Endodermal cell (in vitro differentiated cells): Measurements from ENCODE around the gene PRKAG2. TPM values are rescaled to one million over a fixed set of nuclear protein-coding genes. Genes with fewer than 3 reads are reported as not detected.

Experiments used
- DNase-seq: peaks from one replicate; pipeline ENCODE4 v3.0.0-alpha.2; 2017
- H3K27ac ChIP-seq: 2 replicates; pipeline ENCODE4 v1.5.1; 2013; ENCODE audit warnings: mild to moderate bottlenecking, low read depth, low read length, moderate library complexity
- H3K27me3 ChIP-seq: 2 replicates; pipeline ENCODE4 v1.6.1; 2013; ENCODE audit warnings: mild to moderate bottlenecking, low read length, moderate library complexity; ENCODE audit not compliant: insufficient read depth, control insufficient read depth, poor library complexity, severe bottlenecking
- H3K36me3 ChIP-seq: 2 replicates; pipeline ENCODE4 v1.7.0; 2013; ENCODE audit warnings: mild to moderate bottlenecking, low read length, moderate library complexity; ENCODE audit not compliant: control insufficient read depth, insufficient read depth
- H3K4me1 ChIP-seq: one replicate; pipeline ENCODE4 v1.7.0; 2013; ENCODE audit warnings: low read length; ENCODE audit not compliant: control insufficient read depth, insufficient read depth
- H3K4me3 ChIP-seq: 2 replicates; pipeline ENCODE4 v1.5.1; 2013; ENCODE audit warnings: mild to moderate bottlenecking, low read length, moderate library complexity
- H3K9ac ChIP-seq: 2 replicates; pipeline ENCODE4 v1.6.1; 2013; ENCODE audit warnings: mild to moderate bottlenecking, low read length, moderate library complexity; ENCODE audit not compliant: poor library complexity, severe bottlenecking; ENCODE audit errors: extremely low read depth
- H3K9me3 ChIP-seq: 2 replicates; pipeline ENCODE4 v1.6.1; 2013; ENCODE audit warnings: mild to moderate bottlenecking, low read length, moderate library complexity; ENCODE audit not compliant: control insufficient read depth
- H3K27ac Mint-ChIP-seq: 2 replicates; pipeline ENCODE4 v1.8.0; 2020; ENCODE audit warnings: mixed read lengths
- H3K27me3 Mint-ChIP-seq: 2 replicates; pipeline ENCODE4 v1.8.0; 2021; ENCODE audit warnings: mild to moderate bottlenecking, mixed read lengths; ENCODE audit not compliant: insufficient read depth
- H3K36me3 Mint-ChIP-seq: 2 replicates; pipeline ENCODE4 v1.8.0; 2020; ENCODE audit warnings: low read depth, mixed read lengths
- H3K4me1 Mint-ChIP-seq: 2 replicates; pipeline ENCODE4 v1.8.0; 2020; ENCODE audit warnings: mixed read lengths
- H3K4me3 Mint-ChIP-seq: 2 replicates; pipeline ENCODE4 v1.8.0; 2020; ENCODE audit warnings: mild to moderate bottlenecking, moderate library complexity, mixed read lengths
- H3K9me3 Mint-ChIP-seq: 2 replicates; pipeline ENCODE4 v1.8.0; 2020; ENCODE audit warnings: mild to moderate bottlenecking, mixed read lengths
- WGBS, 2 experiments: methylation state at CpG; one replicate each; pipeline versions ENCODE4 v1.1.5 to v1.1.7; 2013; ENCODE audit warnings: missing lambda C conversion rate in 2 of 2, mixed read lengths in 1 of 2; ENCODE audit not compliant: insufficient coverage in 1 of 2, insufficient read length in 1 of 2; 5-methylcytosine and 5-hydroxymethylcytosine counted together
- total RNA-seq, 2 donors: library from RNA; stranded (reverse); fragmentation: NEBNext Ultra II Directional in 1 of 2; extraction: Animal tissue kit (Norgen Biotek cat#: 25700) in 1 of 2; gene quantifications; 2 replicates in 1 of 2; 3 replicates in 1 of 2; pipeline ENCODE4 v1.2.1, GENCODE V29; 2021
- TF ChIP-seq, protein P1 (sequence below): fragments of 200-600 bp; sonication (generic); conservative IDR thresholded peaks from 2 replicates; pipeline ENCODE4 v1.5.0; 2021; ENCODE audit warnings: antibody characterized with exemption, mild to moderate bottlenecking

PRKAG2 gene
- total RNA-seq, 2 donors from 2014 or later = 17.2 to 20.7 TPM

DNA sequence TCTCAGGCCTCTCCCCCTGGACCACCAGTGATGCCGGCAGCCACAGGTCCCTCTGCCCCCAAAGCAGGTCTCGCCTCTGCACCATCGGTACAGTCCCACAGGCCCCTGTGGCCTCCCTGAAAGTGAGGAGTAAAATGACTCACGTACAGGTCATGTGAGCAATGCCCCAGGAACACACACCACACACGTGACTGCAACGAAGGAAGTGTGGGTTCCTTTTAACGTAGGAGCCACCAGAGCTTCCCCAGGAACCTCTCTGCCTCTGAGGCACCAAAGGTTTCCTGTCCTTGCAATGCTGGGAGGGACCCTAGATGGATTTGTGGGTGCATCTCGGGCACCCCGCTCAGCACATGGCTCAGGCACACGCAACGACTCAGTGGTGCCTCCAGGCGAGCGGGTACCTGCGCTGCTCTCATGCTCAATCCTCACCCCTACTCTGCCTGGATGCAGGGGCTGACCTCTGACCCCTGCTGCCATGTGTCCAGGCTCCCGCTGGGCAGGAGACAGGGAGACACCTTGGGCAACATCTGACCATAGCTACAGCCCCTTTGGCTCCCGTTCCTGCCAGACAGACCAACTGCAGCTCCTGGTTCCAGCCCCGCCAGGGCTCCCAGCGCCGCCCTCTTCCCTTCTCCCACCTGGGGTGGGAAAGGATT is 120.7 kb downstream of the PRKAG2 start:
- H3K4me1 ChIP-seq = no peaks in the 10 kb centered on the region
- Mint-ChIP-seq H3K4me3 (no peak overlapping the region), H3K4me1 (peaks cover 13% of the 10 kb centered on the region), H3K9me3 (no peaks in the 10 kb centered on the region), H3K36me3 (no peaks in the 10 kb centered on the region), H3K27me3 (peaks cover under 1% of the 10 kb centered on the region), H3K27ac (no peak overlapping the region)
- no peak overlapping the region for H3K27ac ChIP-seq
- TF ChIP-seq, protein P1, sequence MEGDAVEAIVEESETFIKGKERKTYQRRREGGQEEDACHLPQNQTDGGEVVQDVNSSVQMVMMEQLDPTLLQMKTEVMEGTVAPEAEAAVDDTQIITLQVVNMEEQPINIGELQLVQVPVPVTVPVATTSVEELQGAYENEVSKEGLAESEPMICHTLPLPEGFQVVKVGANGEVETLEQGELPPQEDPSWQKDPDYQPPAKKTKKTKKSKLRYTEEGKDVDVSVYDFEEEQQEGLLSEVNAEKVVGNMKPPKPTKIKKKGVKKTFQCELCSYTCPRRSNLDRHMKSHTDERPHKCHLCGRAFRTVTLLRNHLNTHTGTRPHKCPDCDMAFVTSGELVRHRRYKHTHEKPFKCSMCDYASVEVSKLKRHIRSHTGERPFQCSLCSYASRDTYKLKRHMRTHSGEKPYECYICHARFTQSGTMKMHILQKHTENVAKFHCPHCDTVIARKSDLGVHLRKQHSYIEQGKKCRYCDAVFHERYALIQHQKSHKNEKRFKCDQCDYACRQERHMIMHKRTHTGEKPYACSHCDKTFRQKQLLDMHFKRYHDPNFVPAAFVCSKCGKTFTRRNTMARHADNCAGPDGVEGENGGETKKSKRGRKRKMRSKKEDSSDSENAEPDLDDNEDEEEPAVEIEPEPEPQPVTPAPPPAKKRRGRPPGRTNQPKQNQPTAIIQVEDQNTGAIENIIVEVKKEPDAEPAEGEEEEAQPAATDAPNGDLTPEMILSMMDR = no peak
- no peak overlapping the region for H3K4me3 ChIP-seq
- no peaks in the 10 kb centered on the region for H3K9me3 ChIP-seq
- WGBS, 2 experiments = 90 to 93% methylated on average over 5 to 19 of the region's 19 CpGs
- no peaks in the 10 kb centered on the region for H3K27me3 ChIP-seq
- no peak overlapping the region for H3K9ac ChIP-seq
- no peak for DNase-seq
- H3K36me3 ChIP-seq = no peaks in the 10 kb centered on the region

DNA sequence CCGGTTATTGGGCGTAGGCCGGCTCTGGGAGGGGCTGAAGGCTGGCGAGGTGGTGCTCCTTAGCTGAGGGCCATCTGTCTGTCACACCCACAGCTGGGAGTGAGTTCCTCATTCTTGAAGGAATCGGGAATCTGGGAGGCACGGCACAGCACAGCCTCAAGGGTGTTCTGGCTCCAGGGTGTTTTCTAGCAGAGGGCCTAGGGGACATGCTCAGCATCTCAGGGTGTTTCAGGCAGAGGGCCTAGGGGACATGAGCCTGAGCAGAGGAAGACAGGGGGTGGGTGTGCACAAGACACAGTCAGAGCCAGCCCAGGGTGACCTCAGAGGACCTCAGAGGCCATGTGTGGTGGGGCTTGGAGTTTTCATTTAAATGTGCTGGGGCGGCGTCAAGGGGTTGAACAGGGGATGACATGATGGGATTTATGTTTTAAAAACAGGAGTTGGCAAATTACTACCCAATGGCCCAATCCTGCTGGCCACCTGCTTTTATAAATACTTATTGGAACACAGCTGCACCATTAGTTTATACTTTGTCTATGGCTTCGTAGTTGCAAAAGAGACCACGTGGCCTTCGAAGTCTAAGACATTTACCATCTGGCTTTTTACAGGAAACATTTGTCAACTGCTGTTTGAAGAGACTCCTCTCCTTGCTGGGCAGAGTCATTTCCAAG is 121.6 kb downstream of the PRKAG2 start:
- 91 to 94% methylated on average over 9 to 11 of the region's 11 CpGs for WGBS, 2 experiments
- no peak overlapping the region for H3K9ac ChIP-seq

DNA sequence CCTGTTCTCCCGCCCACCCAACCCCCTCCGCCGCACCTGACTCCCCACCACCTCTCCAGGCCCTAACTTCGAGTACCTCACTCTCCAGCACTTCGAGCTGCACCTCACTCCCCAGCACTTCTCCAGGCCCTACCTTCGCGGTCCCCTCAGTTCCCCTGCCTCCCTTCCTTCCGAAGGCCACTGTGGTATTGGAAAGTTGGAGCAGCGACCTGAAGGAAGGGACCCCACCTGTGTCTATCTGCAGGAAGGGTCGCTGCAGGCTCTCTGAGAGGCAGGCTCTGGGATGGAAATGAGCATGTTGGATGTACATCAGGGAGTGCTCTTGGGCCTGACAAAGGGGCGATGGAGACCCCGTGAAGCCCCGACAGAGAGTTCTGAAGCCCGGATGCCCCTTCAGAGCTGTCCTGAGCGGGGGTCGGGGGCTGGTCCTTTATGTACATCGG is 122.2 kb downstream of the PRKAG2 start:
- no peaks in the 10 kb centered on the region for H3K9me3 ChIP-seq
- H3K27me3 Mint-ChIP-seq = no peaks in the 10 kb centered on the region
- TF ChIP-seq, protein P1 = no peak
- 87 to 91% methylated on average over 7 to 14 of the region's 17 CpGs for WGBS, 2 experiments
- no peaks in the 10 kb centered on the region for H3K9me3 Mint-ChIP-seq
- H3K27ac ChIP-seq = no peak overlapping the region
- no peaks in the 10 kb centered on the region for H3K36me3 ChIP-seq
- no peak overlapping the region for H3K4me3 ChIP-seq
- H3K36me3 Mint-ChIP-seq = no peaks in the 10 kb centered on the region
- H3K9ac ChIP-seq = no peak overlapping the region
- peak overlapping the region; percentile 87 for H3K27ac Mint-ChIP-seq
- no peaks in the 10 kb centered on the region for H3K4me1 ChIP-seq
- H3K27me3 ChIP-seq = no peaks in the 10 kb centered on the region
- peak; percentile 60 for DNase-seq
- H3K4me3 Mint-ChIP-seq = no peak overlapping the region
- H3K4me1 Mint-ChIP-seq = peaks cover 13% of the 10 kb centered on the region

More for the DNA sequence above, 121.6 kb downstream of the PRKAG2 start:
- no peak for DNase-seq
- Mint-ChIP-seq H3K27ac (peak overlapping the region; percentile 75), H3K4me3 (no peak overlapping the region), H3K4me1 (peaks cover 13% of the 10 kb centered on the region), H3K36me3 (no peaks in the 10 kb centered on the region), H3K27me3 (no peaks in the 10 kb centered on the region), H3K9me3 (no peaks in the 10 kb centered on the region)
- Histone ChIP-seq H3K9me3 (no peaks in the 10 kb centered on the region), H3K36me3 (no peaks in the 10 kb centered on the region), H3K4me3 (no peak overlapping the region), H3K27ac (no peak overlapping the region), H3K4me1 (no peaks in the 10 kb centered on the region), H3K27me3 (no peaks in the 10 kb centered on the region)
- TF ChIP-seq, protein P1 = no peak
